Stimulated activated CD4-positive, alpha-beta T cell treated with anti-CD3 and anti-CD28 coated beads, TNF-alpha, amount 100 ng/mL, for 1 hour (primary cell): ENCODE results near the gene METTL1.
A peak's percentile ranks its signal among the peaks of the same experiment; 100 is the strongest.

ENCODE experiments used
- DNase-seq, 3 donors: peaks; one replicate each; pipeline ENCODE4 v3.0.0-alpha.2; 2020; ENCODE audit warnings: low read depth in 3 of 3, low spot score in 1 of 3

METTL1 gene

GRCh38 chr12:57754411-57755193 lies 17.3 kb downstream of the METTL1 start, which contains the start of gene MARCHF9:
Gene MARCHF9 (plus strand): TSS chr12:57755103. CDS start chr12:57755529, 426 bp downstream.
- peak; percentile 64 to 67 (median 65) for DNase-seq

- DNase-seq, result no peak
These were observed 18.1 kb downstream of the METTL1 start for GRCh38 chr12:57753756-57754337.

GRCh38 chr12:57752668-57753000 lies 19.3 kb downstream of the METTL1 start:
- DNase-seq, result no peak

- peak; percentile 89 to 99 (median 96) for DNase-seq
These were observed 19.9 kb downstream of the METTL1 start, which contains the start of gene CDK4 for GRCh38 chr12:57751788-57752667. Gene CDK4 (minus strand): TSS chr12:57752310. CDS start chr12:57751717, 593 bp downstream.

GRCh38 chr12:57751432-57751787 lies 20.5 kb downstream of the METTL1 start:
- no peak for DNase-seq

GRCh38 chr12:57750561-57751431 lies 21.1 kb downstream of the METTL1 start:
- DNase-seq, result no peak

- DNase-seq, result no peak
These were observed 22.8 kb downstream of the METTL1 start for GRCh38 chr12:57749061-57749460.

GRCh38 chr12:57746025-57746424 lies 25.9 kb downstream of the METTL1 start:
- no peak for DNase-seq

GRCh38 chr12:57745485-57745881 lies 26.4 kb downstream of the METTL1 start:
- DNase-seq, result no peak

- peak; percentile 79 to 85 (median 83) for DNase-seq
These were observed 27.0 kb downstream of the METTL1 start, which contains the start of gene TSPAN31 for GRCh38 chr12:57744777-57745484. Gene TSPAN31 (plus strand): TSS chr12:57745039. CDS start chr12:57745155, 116 bp downstream.

- DNase-seq, result peak in 2 of 3 donors; percentile 36 to 66
These were observed 27.6 kb downstream of the METTL1 start for GRCh38 chr12:57744194-57744776.

GRCh38 chr12:57743769-57744168 lies 28.1 kb downstream of the METTL1 start:
- no peak for DNase-seq

GRCh38 chr12:57741844-57742738 lies 29.8 kb downstream of the METTL1 start:
- peak in 2 of 3 donors; percentile 51 to 53 for DNase-seq

- DNase-seq, result no peak
These were observed 30.5 kb downstream of the METTL1 start for GRCh38 chr12:57741413-57741789.

GRCh38 chr12:57740656-57741412 lies 31.1 kb downstream of the METTL1 start:
- DNase-seq, result peak in 2 of 3 donors; percentile 33 to 50

GRCh38 chr12:57739914-57740538 lies 31.9 kb downstream of the METTL1 start:
- DNase-seq, result no peak

- DNase-seq, result no peak
These were observed 32.5 kb downstream of the METTL1 start for GRCh38 chr12:57739387-57739786.
